Measurements from ENCODE around the gene PDE7B. TPM values are rescaled to one million over a fixed set of nuclear protein-coding genes. Genes with fewer than 3 reads are reported as not detected.

PDE7B gene
- total and polyA plus RNA-seq, 4 donors = 1.0 to 6.9 (median 3.8) TPM

GRCh38 chr6:136149311-136149710 lies 297.8 kb downstream of the PDE7B start:
- ATAC-seq (ENCODE audit: low FRiP score) = no peak
- Histone ChIP-seq H3K27me3 (ENCODE audit: control insufficient read depth in 1 of 2, insufficient read depth in 2 of 2, low read length in 1 of 2) (no peaks in the 10 kb centered on the region), H3K4me3 (ENCODE audit: low read length in 2 of 2) (no peak overlapping the region), H3K9me3 (ENCODE audit: control insufficient read depth, low read length) (no peaks in the 10 kb centered on the region), H3K36me3 (ENCODE audit: control insufficient read depth in 1 of 2, insufficient read depth in 2 of 2, low read length in 1 of 2) (no peaks in the 10 kb centered on the region), H3K4me1 (ENCODE audit: control insufficient read depth in 1 of 2, insufficient read depth in 2 of 2, low read length in 2 of 2) (no peaks in the 10 kb centered on the region), H3K27ac (ENCODE audit: low read depth in 1 of 2, low read length in 2 of 2) (no peak overlapping the region)
- no peak for DNase-seq
- WGBS, 2 donors = 83 to 85% methylated on average over 2 of the region's 2 CpGs
- intact Hi-C loops (cut with DNase I) = no loop called here

GRCh38 chr6:136150961-136151360 lies 299.5 kb downstream of the PDE7B start:
- 86 to 90% methylated on average over 1 of the region's 1 CpG for WGBS, 2 donors
- no peaks in the 10 kb centered on the region for H3K27me3 ChIP-seq (ENCODE audit: control insufficient read depth in 1 of 2, insufficient read depth in 2 of 2, low read length in 1 of 2)
- no peak overlapping the region for H3K27ac ChIP-seq (ENCODE audit: low read depth in 1 of 2, low read length in 2 of 2)
- no peak for DNase-seq
- H3K4me3 ChIP-seq (ENCODE audit: low read length in 2 of 2) = no peak overlapping the region
- H3K9me3 ChIP-seq (ENCODE audit: control insufficient read depth, low read length) = no peaks in the 10 kb centered on the region
- H3K4me1 ChIP-seq (ENCODE audit: control insufficient read depth in 1 of 2, insufficient read depth in 2 of 2, low read length in 2 of 2) = no peaks in the 10 kb centered on the region
- intact Hi-C loops (cut with DNase I) = no loop called here
- no peak for ATAC-seq (ENCODE audit: low FRiP score)
- H3K36me3 ChIP-seq (ENCODE audit: control insufficient read depth in 1 of 2, insufficient read depth in 2 of 2, low read length in 1 of 2) = no peaks in the 10 kb centered on the region

GRCh38 chr6:136153707-136154375 lies 302.3 kb downstream of the PDE7B start:
- DNase-seq (no peak), ATAC-seq (ENCODE audit: low FRiP score) (no peak)
- Histone ChIP-seq H3K9me3 (ENCODE audit: control insufficient read depth, low read length) (no peaks in the 10 kb centered on the region), H3K36me3 (ENCODE audit: control insufficient read depth in 1 of 2, insufficient read depth in 2 of 2, low read length in 1 of 2) (no peaks in the 10 kb centered on the region), H3K27ac (ENCODE audit: low read depth in 1 of 2, low read length in 2 of 2) (no peak overlapping the region), H3K4me3 (ENCODE audit: low read length in 2 of 2) (no peak overlapping the region), H3K4me1 (ENCODE audit: control insufficient read depth in 1 of 2, insufficient read depth in 2 of 2, low read length in 2 of 2) (no peaks in the 10 kb centered on the region), H3K27me3 (ENCODE audit: control insufficient read depth in 1 of 2, insufficient read depth in 2 of 2, low read length in 1 of 2) (no peaks in the 10 kb centered on the region)
- intact Hi-C loops (cut with DNase I) = no loop called here
- WGBS, 2 donors = 75% methylated on average over 7 of the region's 7 CpGs

GRCh38 chr6:136155191-136155590 lies 303.7 kb downstream of the PDE7B start:
- Histone ChIP-seq H3K9me3 (ENCODE audit: control insufficient read depth, low read length) (no peaks in the 10 kb centered on the region), H3K4me1 (ENCODE audit: control insufficient read depth in 1 of 2, insufficient read depth in 2 of 2, low read length in 2 of 2) (no peaks in the 10 kb centered on the region), H3K27ac (ENCODE audit: low read depth in 1 of 2, low read length in 2 of 2) (no peak overlapping the region), H3K36me3 (ENCODE audit: control insufficient read depth in 1 of 2, insufficient read depth in 2 of 2, low read length in 1 of 2) (no peaks in the 10 kb centered on the region), H3K27me3 (ENCODE audit: control insufficient read depth in 1 of 2, insufficient read depth in 2 of 2, low read length in 1 of 2) (no peaks in the 10 kb centered on the region), H3K4me3 (ENCODE audit: low read length in 2 of 2) (no peak overlapping the region)
- DNase-seq = no peak
- intact Hi-C loops (cut with DNase I) = no loop called here
- no peak for ATAC-seq (ENCODE audit: low FRiP score)

- 95% methylated on average over 5 of the region's 5 CpGs for WGBS, 2 donors
- ATAC-seq (ENCODE audit: low FRiP score) (no peak), DNase-seq (no peak)
- Histone ChIP-seq H3K36me3 (ENCODE audit: control insufficient read depth in 1 of 2, insufficient read depth in 2 of 2, low read length in 1 of 2) (no peaks in the 10 kb centered on the region), H3K4me1 (ENCODE audit: control insufficient read depth in 1 of 2, insufficient read depth in 2 of 2, low read length in 2 of 2) (no peaks in the 10 kb centered on the region), H3K9me3 (ENCODE audit: control insufficient read depth, low read length) (no peaks in the 10 kb centered on the region), H3K27me3 (ENCODE audit: control insufficient read depth in 1 of 2, insufficient read depth in 2 of 2, low read length in 1 of 2) (no peaks in the 10 kb centered on the region), H3K4me3 (ENCODE audit: low read length in 2 of 2) (no peak overlapping the region), H3K27ac (ENCODE audit: low read depth in 1 of 2, low read length in 2 of 2) (no peak overlapping the region)
- intact Hi-C loops (cut with DNase I) = no loop called here
Observed at GRCh38 chr6:136157743-136158142, 306.2 kb downstream of the PDE7B start.

- WGBS, 2 donors = 72 to 80% methylated on average over 4 of the region's 4 CpGs
- DNase-seq = peak; percentile 32 to 48
- H3K36me3 ChIP-seq (ENCODE audit: control insufficient read depth in 1 of 2, insufficient read depth in 2 of 2, low read length in 1 of 2) = no peaks in the 10 kb centered on the region
- H3K9me3 ChIP-seq (ENCODE audit: control insufficient read depth, low read length) = no peaks in the 10 kb centered on the region
- H3K4me1 ChIP-seq (ENCODE audit: control insufficient read depth in 1 of 2, insufficient read depth in 2 of 2, low read length in 2 of 2) = no peaks in the 10 kb centered on the region
- intact Hi-C loops (cut with DNase I) = no loop called here
- no peak overlapping the region for H3K4me3 ChIP-seq (ENCODE audit: low read length in 2 of 2)
- H3K27ac ChIP-seq (ENCODE audit: low read depth in 1 of 2, low read length in 2 of 2) = no peak overlapping the region
- ATAC-seq (ENCODE audit: low FRiP score) = peak; percentile 75
- no peaks in the 10 kb centered on the region for H3K27me3 ChIP-seq (ENCODE audit: control insufficient read depth in 1 of 2, insufficient read depth in 2 of 2, low read length in 1 of 2)
Observed at GRCh38 chr6:136158387-136158821, 306.9 kb downstream of the PDE7B start.

GRCh38 chr6:136158971-136159370 lies 307.5 kb downstream of the PDE7B start:
- H3K27me3 ChIP-seq (ENCODE audit: control insufficient read depth in 1 of 2, insufficient read depth in 2 of 2, low read length in 1 of 2) = no peaks in the 10 kb centered on the region
- H3K36me3 ChIP-seq (ENCODE audit: control insufficient read depth in 1 of 2, insufficient read depth in 2 of 2, low read length in 1 of 2) = no peaks in the 10 kb centered on the region
- WGBS, 2 donors = 69 to 70% methylated on average over 2 of the region's 2 CpGs
- intact Hi-C loops (cut with DNase I) = no loop called here
- no peak for ATAC-seq (ENCODE audit: low FRiP score)
- H3K27ac ChIP-seq (ENCODE audit: low read depth in 1 of 2, low read length in 2 of 2) = no peak overlapping the region
- no peaks in the 10 kb centered on the region for H3K9me3 ChIP-seq (ENCODE audit: control insufficient read depth, low read length)
- H3K4me1 ChIP-seq (ENCODE audit: control insufficient read depth in 1 of 2, insufficient read depth in 2 of 2, low read length in 2 of 2) = no peaks in the 10 kb centered on the region
- H3K4me3 ChIP-seq (ENCODE audit: low read length in 2 of 2) = no peak overlapping the region
- no peak for DNase-seq

- no peaks in the 10 kb centered on the region for H3K9me3 ChIP-seq (ENCODE audit: control insufficient read depth, low read length)
- H3K27me3 ChIP-seq (ENCODE audit: control insufficient read depth in 1 of 2, insufficient read depth in 2 of 2, low read length in 1 of 2) = no peaks in the 10 kb centered on the region
- 92 to 93% methylated on average over 4 of the region's 4 CpGs for WGBS, 2 donors
- intact Hi-C loops (cut with DNase I) = no loop called here
- H3K4me1 ChIP-seq (ENCODE audit: control insufficient read depth in 1 of 2, insufficient read depth in 2 of 2, low read length in 2 of 2) = no peaks in the 10 kb centered on the region
- H3K36me3 ChIP-seq (ENCODE audit: control insufficient read depth in 1 of 2, insufficient read depth in 2 of 2, low read length in 1 of 2) = no peaks in the 10 kb centered on the region
- no peak for ATAC-seq (ENCODE audit: low FRiP score)
- no peak overlapping the region for H3K27ac ChIP-seq (ENCODE audit: low read depth in 1 of 2, low read length in 2 of 2)
- no peak overlapping the region for H3K4me3 ChIP-seq (ENCODE audit: low read length in 2 of 2)
- no peak for DNase-seq
Observed at GRCh38 chr6:136160250-136160649, 308.7 kb downstream of the PDE7B start.

GRCh38 chr6:136161950-136162349 lies 310.4 kb downstream of the PDE7B start:
- Histone ChIP-seq H3K27ac (ENCODE audit: low read depth in 1 of 2, low read length in 2 of 2) (no peak overlapping the region), H3K9me3 (ENCODE audit: control insufficient read depth, low read length) (peaks cover 2% of the 10 kb centered on the region), H3K4me3 (ENCODE audit: low read length in 2 of 2) (no peak overlapping the region), H3K27me3 (ENCODE audit: control insufficient read depth in 1 of 2, insufficient read depth in 2 of 2, low read length in 1 of 2) (no peaks in the 10 kb centered on the region), H3K36me3 (ENCODE audit: control insufficient read depth in 1 of 2, insufficient read depth in 2 of 2, low read length in 1 of 2) (no peaks in the 10 kb centered on the region), H3K4me1 (ENCODE audit: control insufficient read depth in 1 of 2, insufficient read depth in 2 of 2, low read length in 2 of 2) (no peaks in the 10 kb centered on the region)
- WGBS, 2 donors = 37 to 44% methylated on average over 3 of the region's 3 CpGs
- DNase-seq = no peak
- no peak for ATAC-seq (ENCODE audit: low FRiP score)
- intact Hi-C loops (cut with DNase I) = no loop called here
